ENCODE data around the gene ATG7. TPM values are rescaled to one million over a fixed set of nuclear protein-coding genes. Genes with fewer than 3 reads are reported as not detected.

Gene ATG7
- total and polyA plus RNA-seq, 5 donors from 2014 or later = 13.4 to 42.2 (median 15.3) TPM

GRCh38 chr3:11312166-11312565 lies 40.0 kb downstream of the ATG7 start:
- no peak overlapping the region for H3K4me3 ChIP-seq (ENCODE audit: low read depth, low read length)
- H3K4me3 Mint-ChIP-seq = no peak overlapping the region
- H3K27me3 Mint-ChIP-seq = no peaks in the 10 kb centered on the region
- DNase-seq (no peak), ATAC-seq (ENCODE audit: low read depth in 2 of 2) (no peak)
- peaks cover 0 to 3% (median 0%) of the 10 kb centered on the region in 7 donors for H3K9me3 Mint-ChIP-seq
- H3K27ac ChIP-seq (ENCODE audit: insufficient read depth, low read length, poor library complexity, severe bottlenecking) = no peak overlapping the region
- no peaks in the 10 kb centered on the region for H3K27me3 ChIP-seq (ENCODE audit: control insufficient read depth, insufficient read depth, low read length)
- H3K27ac Mint-ChIP-seq = peak overlapping the region in 1 of 3 donors; percentile 28
- peaks cover 2% of the 10 kb centered on the region for H3K4me1 ChIP-seq (ENCODE audit: control insufficient read depth, insufficient read depth, low read length, poor library complexity, severe bottlenecking)
- peaks cover 75% of the 10 kb centered on the region for H3K36me3 Mint-ChIP-seq
- no peaks in the 10 kb centered on the region for H3K9me3 ChIP-seq (ENCODE audit: control insufficient read depth in 2 of 2, low read length in 2 of 2)
- peaks cover 90% of the 10 kb centered on the region for H3K36me3 ChIP-seq (ENCODE audit: control insufficient read depth, insufficient read depth, low read length)
- H3K4me1 Mint-ChIP-seq = peaks cover 0 to 1% (median 0%) of the 10 kb centered on the region in 4 donors

- peaks cover 81% of the 10 kb centered on the region for H3K36me3 Mint-ChIP-seq
- H3K9me3 Mint-ChIP-seq = peaks cover 0 to 3% (median 0%) of the 10 kb centered on the region in 7 donors
- Histone ChIP-seq H3K27ac (ENCODE audit: insufficient read depth, low read length, poor library complexity, severe bottlenecking) (no peak overlapping the region), H3K9me3 (ENCODE audit: control insufficient read depth in 2 of 2, low read length in 2 of 2) (no peaks in the 10 kb centered on the region), H3K36me3 (ENCODE audit: control insufficient read depth, insufficient read depth, low read length) (peaks cover 89% of the 10 kb centered on the region), H3K27me3 (ENCODE audit: control insufficient read depth, insufficient read depth, low read length) (no peaks in the 10 kb centered on the region), H3K4me3 (ENCODE audit: low read depth, low read length) (no peak overlapping the region), H3K4me1 (ENCODE audit: control insufficient read depth, insufficient read depth, low read length, poor library complexity, severe bottlenecking) (no peaks in the 10 kb centered on the region)
- H3K27me3 Mint-ChIP-seq = no peaks in the 10 kb centered on the region
- peaks cover 0 to 2% (median 0%) of the 10 kb centered on the region in 4 donors for H3K4me1 Mint-ChIP-seq
- no peak overlapping the region for H3K27ac Mint-ChIP-seq
- DNase-seq (no peak), ATAC-seq (ENCODE audit: low read depth in 2 of 2) (no peak)
- H3K4me3 Mint-ChIP-seq = peak overlapping the region in 1 of 4 donors; percentile 23
Observed at GRCh38 chr3:11317300-11317699, 45.1 kb downstream of the ATG7 start.

DNA sequence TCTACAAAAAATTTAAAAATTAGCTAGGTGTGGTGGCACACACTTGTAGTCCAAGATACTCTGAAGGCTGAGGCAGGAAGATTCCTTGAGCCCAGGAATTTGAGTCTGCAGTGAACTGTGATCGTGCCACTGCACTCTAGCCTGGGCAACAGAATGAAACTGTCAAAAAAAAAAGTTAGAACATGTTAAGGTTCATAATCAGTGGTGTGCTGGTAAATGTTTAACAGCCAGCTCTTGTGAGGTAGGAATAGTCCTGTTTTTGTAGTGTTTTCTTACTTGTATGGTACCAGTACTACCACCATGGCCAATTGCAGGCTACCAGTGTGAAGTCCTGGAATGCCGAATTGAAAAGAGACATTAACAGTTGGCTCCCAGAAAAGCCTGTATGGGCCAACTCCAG lies 50.7 kb downstream of the ATG7 start:
- ATAC-seq (ENCODE audit: low read depth in 2 of 2) = no peak
- no peak overlapping the region for H3K4me3 ChIP-seq (ENCODE audit: low read depth, low read length)
- no peaks in the 10 kb centered on the region for H3K27me3 ChIP-seq (ENCODE audit: control insufficient read depth, insufficient read depth, low read length)
- no peaks in the 10 kb centered on the region for H3K4me1 ChIP-seq (ENCODE audit: control insufficient read depth, insufficient read depth, low read length, poor library complexity, severe bottlenecking)
- DNase-seq = no peak
- Mint-ChIP-seq H3K4me1 (peaks cover 0 to 8% (median 0%) of the 10 kb centered on the region in 4 donors), H3K36me3 (peaks cover 54% of the 10 kb centered on the region), H3K9me3 (no peaks in the 10 kb centered on the region), H3K27me3 (no peaks in the 10 kb centered on the region), H3K27ac (no peak overlapping the region), H3K4me3 (no peak overlapping the region)
- H3K36me3 ChIP-seq (ENCODE audit: control insufficient read depth, insufficient read depth, low read length) = peaks cover 53% of the 10 kb centered on the region
- no peaks in the 10 kb centered on the region for H3K9me3 ChIP-seq (ENCODE audit: control insufficient read depth in 2 of 2, low read length in 2 of 2)
- no peak overlapping the region for H3K27ac ChIP-seq (ENCODE audit: insufficient read depth, low read length, poor library complexity, severe bottlenecking)

- Mint-ChIP-seq H3K4me3 (no peak overlapping the region), H3K4me1 (peaks cover 0 to 8% (median 0%) of the 10 kb centered on the region in 4 donors), H3K9me3 (no peaks in the 10 kb centered on the region), H3K27me3 (no peaks in the 10 kb centered on the region), H3K36me3 (peaks cover 45% of the 10 kb centered on the region), H3K27ac (no peak overlapping the region)
- Histone ChIP-seq H3K4me1 (ENCODE audit: control insufficient read depth, insufficient read depth, low read length, poor library complexity, severe bottlenecking) (no peaks in the 10 kb centered on the region), H3K9me3 (ENCODE audit: control insufficient read depth in 2 of 2, low read length in 2 of 2) (no peaks in the 10 kb centered on the region), H3K27me3 (ENCODE audit: control insufficient read depth, insufficient read depth, low read length) (no peaks in the 10 kb centered on the region), H3K36me3 (ENCODE audit: control insufficient read depth, insufficient read depth, low read length) (peaks cover 47% of the 10 kb centered on the region), H3K27ac (ENCODE audit: insufficient read depth, low read length, poor library complexity, severe bottlenecking) (no peak overlapping the region), H3K4me3 (ENCODE audit: low read depth, low read length) (no peak overlapping the region)
- no peak for DNase-seq
- ATAC-seq (ENCODE audit: low read depth in 2 of 2) = no peak
Observed at GRCh38 chr3:11323813-11324212, 51.6 kb downstream of the ATG7 start.

DNA sequence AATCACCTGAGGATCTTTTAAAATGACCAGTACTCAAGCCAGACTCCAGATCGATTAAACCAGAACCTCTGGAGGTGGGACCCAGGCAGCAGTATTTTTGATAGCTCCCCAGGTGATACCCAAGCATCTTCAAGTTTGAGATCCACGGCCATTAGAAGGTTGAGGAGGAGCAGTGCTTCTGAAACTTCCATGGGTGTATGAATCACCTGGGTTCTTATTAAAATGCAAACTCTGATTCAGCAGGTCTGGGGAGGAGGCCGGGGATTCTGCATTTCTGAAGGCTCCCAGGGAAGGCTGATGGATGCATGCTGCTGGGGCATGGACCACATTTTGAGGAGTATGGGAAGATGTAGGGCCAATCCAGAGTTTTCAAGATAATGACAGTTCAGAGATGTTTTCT lies 55.4 kb downstream of the ATG7 start:
- ATAC-seq (ENCODE audit: low read depth in 2 of 2) (no peak), DNase-seq (no peak)
- no peak overlapping the region for H3K4me3 ChIP-seq (ENCODE audit: low read depth, low read length)
- peaks cover 27% of the 10 kb centered on the region for H3K36me3 ChIP-seq (ENCODE audit: control insufficient read depth, insufficient read depth, low read length)
- Mint-ChIP-seq H3K36me3 (peaks cover 19% of the 10 kb centered on the region), H3K9me3 (no peaks in the 10 kb centered on the region), H3K27me3 (no peaks in the 10 kb centered on the region), H3K4me3 (no peak overlapping the region), H3K27ac (peak overlapping the region in 1 of 3 donors; percentile 38), H3K4me1 (peaks cover 0 to 5% (median 0%) of the 10 kb centered on the region in 4 donors)
- no peaks in the 10 kb centered on the region for H3K27me3 ChIP-seq (ENCODE audit: control insufficient read depth, insufficient read depth, low read length)
- H3K27ac ChIP-seq (ENCODE audit: insufficient read depth, low read length, poor library complexity, severe bottlenecking) = no peak overlapping the region
- no peaks in the 10 kb centered on the region for H3K4me1 ChIP-seq (ENCODE audit: control insufficient read depth, insufficient read depth, low read length, poor library complexity, severe bottlenecking)
- no peaks in the 10 kb centered on the region for H3K9me3 ChIP-seq (ENCODE audit: control insufficient read depth in 2 of 2, low read length in 2 of 2)

- H3K9me3 ChIP-seq (ENCODE audit: control insufficient read depth in 2 of 2, low read length in 2 of 2) = no peaks in the 10 kb centered on the region
- Mint-ChIP-seq H3K9me3 (no peaks in the 10 kb centered on the region), H3K27me3 (no peaks in the 10 kb centered on the region), H3K4me1 (peaks cover 0 to 2% (median 0%) of the 10 kb centered on the region in 4 donors), H3K36me3 (peaks cover 13% of the 10 kb centered on the region), H3K27ac (peak overlapping the region in 1 of 3 donors; percentile 20), H3K4me3 (no peak overlapping the region)
- ATAC-seq (ENCODE audit: low read depth in 2 of 2) = no peak
- peaks cover 31% of the 10 kb centered on the region for H3K36me3 ChIP-seq (ENCODE audit: control insufficient read depth, insufficient read depth, low read length)
- H3K27me3 ChIP-seq (ENCODE audit: control insufficient read depth, insufficient read depth, low read length) = no peaks in the 10 kb centered on the region
- H3K27ac ChIP-seq (ENCODE audit: insufficient read depth, low read length, poor library complexity, severe bottlenecking) = no peak overlapping the region
- no peak for DNase-seq
- H3K4me1 ChIP-seq (ENCODE audit: control insufficient read depth, insufficient read depth, low read length, poor library complexity, severe bottlenecking) = no peaks in the 10 kb centered on the region
- no peak overlapping the region for H3K4me3 ChIP-seq (ENCODE audit: low read depth, low read length)
Observed at GRCh38 chr3:11328196-11328945, 56.2 kb downstream of the ATG7 start.

DNA sequence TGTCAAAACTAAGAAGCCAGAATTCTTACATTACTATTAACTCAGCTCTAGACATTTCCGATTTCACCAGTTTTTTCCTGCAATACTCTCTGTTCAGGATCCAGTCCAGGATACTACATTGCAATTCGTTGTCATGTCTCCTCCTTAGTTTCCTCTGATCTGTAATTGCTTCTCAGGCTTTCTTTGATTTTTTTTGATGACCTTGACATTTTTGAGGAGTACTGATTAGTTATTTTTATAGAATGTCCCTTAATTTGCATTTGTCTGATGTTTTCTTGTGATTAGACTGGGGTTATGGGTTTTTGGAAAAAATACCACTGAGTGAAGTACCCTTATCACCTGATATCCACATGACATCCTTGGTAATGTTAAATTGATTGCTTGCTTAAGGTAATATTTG lies 57.6 kb downstream of the ATG7 start:
- Histone ChIP-seq H3K27me3 (ENCODE audit: control insufficient read depth, insufficient read depth, low read length) (no peaks in the 10 kb centered on the region), H3K4me1 (ENCODE audit: control insufficient read depth, insufficient read depth, low read length, poor library complexity, severe bottlenecking) (no peaks in the 10 kb centered on the region), H3K27ac (ENCODE audit: insufficient read depth, low read length, poor library complexity, severe bottlenecking) (no peak overlapping the region), H3K4me3 (ENCODE audit: low read depth, low read length) (no peak overlapping the region), H3K36me3 (ENCODE audit: control insufficient read depth, insufficient read depth, low read length) (peaks cover 32% of the 10 kb centered on the region), H3K9me3 (ENCODE audit: control insufficient read depth in 2 of 2, low read length in 2 of 2) (no peaks in the 10 kb centered on the region)
- no peaks in the 10 kb centered on the region for H3K9me3 Mint-ChIP-seq
- DNase-seq (no peak), ATAC-seq (ENCODE audit: low read depth in 2 of 2) (no peak)
- peaks cover 12% of the 10 kb centered on the region for H3K36me3 Mint-ChIP-seq
- peak overlapping the region in 1 of 3 donors; percentile 86 for H3K27ac Mint-ChIP-seq
- peaks cover 0 to 2% (median 0%) of the 10 kb centered on the region in 4 donors for H3K4me1 Mint-ChIP-seq
- no peaks in the 10 kb centered on the region for H3K27me3 Mint-ChIP-seq
- no peak overlapping the region for H3K4me3 Mint-ChIP-seq

- ATAC-seq (ENCODE audit: low read depth in 2 of 2) (no peak), DNase-seq (no peak)
- H3K36me3 Mint-ChIP-seq = peaks cover 13% of the 10 kb centered on the region
- H3K4me1 Mint-ChIP-seq = peaks cover 0 to 5% (median 3%) of the 10 kb centered on the region in 4 donors
- no peaks in the 10 kb centered on the region for H3K27me3 ChIP-seq (ENCODE audit: control insufficient read depth, insufficient read depth, low read length)
- peak overlapping the region; percentile 42 to 86 (median 83) for H3K27ac Mint-ChIP-seq
- H3K4me3 ChIP-seq (ENCODE audit: low read depth, low read length) = no peak overlapping the region
- H3K36me3 ChIP-seq (ENCODE audit: control insufficient read depth, insufficient read depth, low read length) = peaks cover 33% of the 10 kb centered on the region
- H3K4me1 ChIP-seq (ENCODE audit: control insufficient read depth, insufficient read depth, low read length, poor library complexity, severe bottlenecking) = no peaks in the 10 kb centered on the region
- no peaks in the 10 kb centered on the region for H3K9me3 ChIP-seq (ENCODE audit: control insufficient read depth in 2 of 2, low read length in 2 of 2)
- no peaks in the 10 kb centered on the region for H3K27me3 Mint-ChIP-seq
- no peak overlapping the region for H3K4me3 Mint-ChIP-seq
- no peak overlapping the region for H3K27ac ChIP-seq (ENCODE audit: insufficient read depth, low read length, poor library complexity, severe bottlenecking)
- H3K9me3 Mint-ChIP-seq = no peaks in the 10 kb centered on the region
Observed at GRCh38 chr3:11331101-11331500, 58.9 kb downstream of the ATG7 start.
